GM23338 (cell line): Measurements from ENCODE around the gene TMEFF1. TPM values are rescaled to one million over a fixed set of nuclear protein-coding genes. Genes with fewer than 3 reads are reported as not detected.

Experiments used
- ATAC-seq: fragments of 200-7000 bp; cut with Tn5 transposase; 3 replicates; pipeline ENCODE4 v1.9.1; 2020
- DNase-seq: peaks from one replicate; pipeline ENCODE4 v3.0.0-alpha.2; 2015; ENCODE audit warnings: low spot score
- H2AFZ ChIP-seq: fragments of 200-600 bp; sonication (generic); 2 replicates; pipeline ENCODE4 v1.8.0; 2016; ENCODE audit warnings: antibody characterized with exemption, mild to moderate bottlenecking, moderate library complexity
- H3F3A ChIP-seq: fragments of 200-600 bp; sonication (generic); replicated peaks from 2 replicates; pipeline ENCODE4 v1.8.0; 2017; ENCODE audit warnings: antibody characterized with exemption, mixed run types, low read depth
- H3K27ac ChIP-seq: fragments of 200-600 bp; sonication (generic); 2 replicates; pipeline ENCODE4 v1.6.1; 2016; ENCODE audit warnings: low read depth
- H3K27me3 ChIP-seq: fragments of 200-600 bp; sonication (generic); 2 replicates; pipeline ENCODE4 v1.8.0; 2016; ENCODE audit warnings: mild to moderate bottlenecking, mixed run types, moderate library complexity; ENCODE audit not compliant: insufficient read depth
- H3K36me3 ChIP-seq: fragments of 200-600 bp; sonication (generic); 2 replicates; pipeline ENCODE4 v1.8.0; 2016; ENCODE audit warnings: mild to moderate bottlenecking; ENCODE audit not compliant: insufficient read depth
- H3K4me1 ChIP-seq: fragments of 200-600 bp; sonication (generic); 2 replicates; pipeline ENCODE4 v1.8.0; 2016; ENCODE audit warnings: mild to moderate bottlenecking, moderate library complexity; ENCODE audit not compliant: insufficient read depth
- H3K4me2 ChIP-seq: fragments of 200-600 bp; sonication (generic); 2 replicates; pipeline ENCODE4 v1.7.1; 2017; ENCODE audit warnings: mixed run types
- H3K4me3 ChIP-seq: fragments of 200-600 bp; sonication (generic); 2 replicates; pipeline ENCODE4 v1.6.1; 2016; ENCODE audit warnings: mixed run types
- H3K79me2 ChIP-seq: fragments of 200-600 bp; sonication (generic); replicated peaks from 2 replicates; pipeline ENCODE4 v1.8.0; 2017; ENCODE audit warnings: mild to moderate bottlenecking; ENCODE audit not compliant: insufficient read depth
- H3K9me2 ChIP-seq: fragments of 200-600 bp; sonication (generic); 2 replicates; pipeline ENCODE4 v1.8.0; 2017; ENCODE audit not compliant: insufficient read depth
- H4K20me1 ChIP-seq: fragments of 200-600 bp; sonication (generic); replicated peaks from 2 replicates; pipeline ENCODE4 v1.8.0; 2017; ENCODE audit warnings: mild to moderate bottlenecking; ENCODE audit not compliant: insufficient read depth
- H3K27ac Mint-ChIP-seq: 2 replicates; pipeline ENCODE4 v1.8.0; 2020; ENCODE audit warnings: inconsistent platforms, mild to moderate bottlenecking, moderate library complexity, mixed read lengths
- H3K27me3 Mint-ChIP-seq: 3 replicates; pipeline ENCODE4 v1.8.0; 2022; ENCODE audit warnings: low read depth, mild to moderate bottlenecking, moderate library complexity, mixed read lengths, inconsistent platforms; ENCODE audit not compliant: insufficient read depth, poor library complexity
- H3K36me3 Mint-ChIP-seq: 3 replicates; pipeline ENCODE4 v1.8.0; 2021; ENCODE audit warnings: low read depth, mild to moderate bottlenecking, inconsistent platforms, moderate library complexity, mixed read lengths
- H3K4me1 Mint-ChIP-seq: 3 replicates; pipeline ENCODE4 v1.8.0; 2020; ENCODE audit warnings: mild to moderate bottlenecking, inconsistent platforms, mixed read lengths
- H3K4me3 Mint-ChIP-seq: 3 replicates; pipeline ENCODE4 v1.8.0; 2021; ENCODE audit warnings: moderate library complexity, mild to moderate bottlenecking, inconsistent platforms, mixed read lengths
- H3K9me3 Mint-ChIP-seq: 3 replicates; pipeline ENCODE4 v1.8.0; 2020; ENCODE audit warnings: moderate library complexity, mild to moderate bottlenecking, inconsistent platforms, mixed read lengths
- CREB1 ChIP-seq: fragments of 250-450 bp; sonication (Bioruptor Pico); IDR thresholded peaks from 2 replicates; pipeline ENCODE4 v1.5.0; 2020; ENCODE audit warnings: low read depth, mild to moderate bottlenecking, moderate library complexity
- EZH2 ChIP-seq: fragments of 200-600 bp; sonication (generic); IDR thresholded peaks from one replicate; pipeline ENCODE4 v1.8.0; 2017; ENCODE audit warnings: antibody characterized with exemption, mild to moderate bottlenecking, low read depth; ENCODE audit not compliant: unreplicated experiment
- EZH2phosphoT487 ChIP-seq: fragments of 200-600 bp; sonication (generic); IDR thresholded peaks from one replicate; pipeline ENCODE4 v1.8.1; 2018; ENCODE audit warnings: antibody characterized with exemption; ENCODE audit not compliant: unreplicated experiment
- NANOG ChIP-seq: IDR thresholded peaks from 2 replicates; pipeline ENCODE4 v1.6.1; 2016; ENCODE audit warnings: antibody characterized with exemption, borderline replicate concordance
- POLR2AphosphoS5 ChIP-seq: IDR thresholded peaks from 2 replicates; pipeline ENCODE4 v1.6.1; 2016; ENCODE audit warnings: antibody characterized with exemption, low read depth
- REST ChIP-seq: IDR thresholded peaks from one replicate; pipeline ENCODE4 v1.6.1; 2018; ENCODE audit warnings: antibody characterized with exemption; ENCODE audit not compliant: unreplicated experiment
- STAT1 ChIP-seq: IDR thresholded peaks from one replicate; pipeline ENCODE4 v1.6.1; 2016; ENCODE audit warnings: antibody characterized with exemption; ENCODE audit not compliant: unreplicated experiment
- ZNF114 ChIP-seq: fragments of 250-450 bp; sonication (Bioruptor Pico); IDR thresholded peaks from 2 replicates; pipeline ENCODE4 v1.5.0; 2020; ENCODE audit warnings: mild to moderate bottlenecking, moderate library complexity
- ZNF331 ChIP-seq: fragments of 250-450 bp; sonication (Bioruptor Pico); IDR thresholded peaks from 2 replicates; pipeline ENCODE4 v1.5.0; 2020; ENCODE audit warnings: low read depth, mild to moderate bottlenecking, moderate library complexity
- polyA plus RNA-seq: library from polyadenylated mRNA; unstranded; fragments of >200 nt; fragmentation: Nextera tagmentation; extraction: Ambion mirVana; gene quantifications from 2 replicates; pipeline ENCODE4 v1.2.1, GENCODE V29; 2016
- total RNA-seq: library from RNA; depleted of rRNA; stranded (reverse); fragments of >200 nt; shearing (Covaris generic); gene quantifications from 2 replicates; pipeline ENCODE4 v1.2.3, GENCODE V29; 2014
- TF ChIP-seq, protein P1 (sequence below): IDR thresholded peaks from 2 replicates; pipeline ENCODE4 v1.6.1; 2016; ENCODE audit warnings: antibody characterized with exemption

Gene TMEFF1
- total and polyA plus RNA-seq, 2 experiments from 2014 or later = 6.6 to 85.2 TPM

DNA sequence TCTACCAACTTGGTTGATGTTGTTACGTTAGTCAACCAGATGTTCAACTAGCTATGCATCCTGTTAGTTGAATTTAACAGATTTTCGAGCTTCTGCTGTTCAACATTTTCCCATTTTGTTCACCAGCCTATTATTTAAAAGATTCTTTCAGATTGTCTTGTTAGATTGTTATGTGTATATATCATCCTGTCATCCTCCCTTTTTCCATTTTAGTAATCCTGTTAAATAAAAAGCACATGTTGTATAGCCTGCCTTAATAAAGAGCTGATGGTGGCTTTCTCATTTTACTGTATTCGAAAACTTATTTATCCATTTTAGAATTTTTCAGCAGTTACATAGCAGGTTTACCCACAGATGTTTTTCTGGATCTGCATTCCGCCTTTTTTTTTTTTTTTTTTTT, 4.3 kb downstream of the TMEFF1 start:
- ATAC-seq (no peak), DNase-seq (no peak)
- Histone ChIP-seq H3K36me3 (no peaks in the 10 kb centered on the region), H3K27me3 (no peaks in the 10 kb centered on the region), H2AFZ (no peak overlapping the region), H3K4me1 (peaks cover 15% of the 10 kb centered on the region), H3K79me2 (peaks cover 83% of the 10 kb centered on the region), H3K9me2 (no peaks in the 10 kb centered on the region), H3K27ac (no peak overlapping the region), H4K20me1 (peaks cover 46% of the 10 kb centered on the region; the same call in 1 of the 2 replicates), H3K4me2 (no peak overlapping the region), H3F3A (0 out of 2 replicates have a peak, but pooled peaks cover 2% of the 10 kb centered on the region), H3K4me3 (no peak overlapping the region)
- H3K27ac Mint-ChIP-seq = no peak overlapping the region
- peaks cover 30% of the 10 kb centered on the region for H3K4me1 Mint-ChIP-seq
- no peaks in the 10 kb centered on the region; the same call in 2 of the 3 replicates for H3K9me3 Mint-ChIP-seq
- H3K36me3 Mint-ChIP-seq = peaks cover 3% of the 10 kb centered on the region; the same call in 1 of the 3 replicates
- TF ChIP-seq STAT1 (no peak), REST (no peak), NANOG (no peak), ZNF331 (CRISPR knock-in tag) (no peak), EZH2phosphoT487 (no peak)
- TF ChIP-seq, protein P1, sequence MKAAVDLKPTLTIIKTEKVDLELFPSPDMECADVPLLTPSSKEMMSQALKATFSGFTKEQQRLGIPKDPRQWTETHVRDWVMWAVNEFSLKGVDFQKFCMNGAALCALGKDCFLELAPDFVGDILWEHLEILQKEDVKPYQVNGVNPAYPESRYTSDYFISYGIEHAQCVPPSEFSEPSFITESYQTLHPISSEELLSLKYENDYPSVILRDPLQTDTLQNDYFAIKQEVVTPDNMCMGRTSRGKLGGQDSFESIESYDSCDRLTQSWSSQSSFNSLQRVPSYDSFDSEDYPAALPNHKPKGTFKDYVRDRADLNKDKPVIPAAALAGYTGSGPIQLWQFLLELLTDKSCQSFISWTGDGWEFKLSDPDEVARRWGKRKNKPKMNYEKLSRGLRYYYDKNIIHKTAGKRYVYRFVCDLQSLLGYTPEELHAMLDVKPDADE = no peak
- H3K27me3 Mint-ChIP-seq = peaks cover 7% of the 10 kb centered on the region
- H3K4me3 Mint-ChIP-seq = no peak overlapping the region

GRCh38 chr9:100478192-100478591, 5.2 kb downstream of the TMEFF1 start:
- no peak for ATAC-seq
- H3K27ac ChIP-seq = no peak overlapping the region
- Mint-ChIP-seq H3K9me3 (no peaks in the 10 kb centered on the region; the same call in 2 of the 3 replicates), H3K36me3 (peaks cover 3% of the 10 kb centered on the region; the same call in 1 of the 3 replicates), H3K27me3 (peaks cover 2% of the 10 kb centered on the region), H3K4me3 (no peak overlapping the region), H3K4me1 (peaks cover 32% of the 10 kb centered on the region), H3K27ac (no peak overlapping the region)
- no peaks in the 10 kb centered on the region for H3K27me3 ChIP-seq
- peaks cover 93% of the 10 kb centered on the region for H3K79me2 ChIP-seq
- H3F3A ChIP-seq = no peaks in the 10 kb centered on the region
- H3K4me1 ChIP-seq = peaks cover 14% of the 10 kb centered on the region
- no peaks in the 10 kb centered on the region for H3K9me2 ChIP-seq
- no peak overlapping the region for H3K4me3 ChIP-seq
- H3K4me2 ChIP-seq = no peak overlapping the region
- H4K20me1 ChIP-seq = peaks cover 48% of the 10 kb centered on the region; the same call in 1 of the 2 replicates
- no peaks in the 10 kb centered on the region for H3K36me3 ChIP-seq
- DNase-seq = no peak
- no peak overlapping the region for H2AFZ ChIP-seq
- no peak for TF ChIP-seq STAT1
- no peak for TF ChIP-seq ZNF114
- no peak for TF ChIP-seq NANOG
- TF ChIP-seq, protein P1 = no peak
- TF ChIP-seq CREB1 = no peak
- no peak for TF ChIP-seq EZH2phosphoT487
- TF ChIP-seq POLR2AphosphoS5 = no peak
- no peak for TF ChIP-seq EZH2
